ENCODE measurements around the gene C1QTNF1.

Gene C1QTNF1

DNA sequence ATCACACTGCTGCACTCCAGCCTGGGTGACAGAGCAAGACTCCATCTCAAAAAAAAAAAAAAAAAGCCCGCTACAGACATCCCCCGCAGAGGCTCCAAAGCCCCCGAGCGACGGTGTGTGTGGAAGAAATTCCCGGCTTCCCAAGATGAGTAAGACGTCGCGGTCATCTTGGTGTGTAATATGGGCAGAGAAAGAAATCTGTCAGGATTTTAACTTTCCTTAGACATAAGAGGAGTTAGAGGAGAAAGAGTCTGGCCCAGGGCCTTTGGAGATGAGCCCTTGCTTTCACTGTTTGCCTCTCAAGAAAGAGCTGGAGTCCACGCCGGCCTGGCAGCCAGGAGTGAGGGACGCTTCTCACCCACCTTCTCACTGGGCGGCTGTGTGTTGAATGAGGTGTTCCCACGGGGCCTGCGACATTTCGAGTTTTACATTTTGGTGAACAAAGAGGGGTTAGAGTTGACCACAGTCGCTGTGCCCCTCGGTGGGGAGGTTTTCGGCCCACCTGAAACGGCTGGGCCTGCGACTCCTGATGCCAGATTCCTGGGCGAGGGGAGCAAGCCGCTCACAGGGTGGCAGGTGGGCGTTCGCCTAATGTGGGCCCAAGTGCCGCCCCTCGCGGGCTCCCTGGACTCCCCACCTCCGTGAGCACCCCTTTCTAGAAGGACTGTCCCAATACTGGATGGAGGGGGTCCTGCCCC, 17.9 kb downstream of the C1QTNF1 start:
- no peak overlapping the region for H2BK5ac ChIP-seq (ENCODE audit: low read depth, low read length, poor library complexity)
- H3K79me2 ChIP-seq (ENCODE audit: control insufficient read depth, insufficient read depth, low read length, poor library complexity), result no peaks in the 10 kb centered on the region
- H2AFZ ChIP-seq (ENCODE audit: insufficient read depth, low read length, poor library complexity), result no peak overlapping the region
- no peak overlapping the region for H3K14ac ChIP-seq (ENCODE audit: low read length)
- no peak overlapping the region for H3K23ac ChIP-seq (ENCODE audit: low read length)
- no peak overlapping the region for H3K18ac ChIP-seq (ENCODE audit: low read length)
- no peak overlapping the region for H4K8ac ChIP-seq (ENCODE audit: low read depth, low read length)
- DNase-seq, result no peak
- no peaks in the 10 kb centered on the region for H3K4me1 ChIP-seq (ENCODE audit: control insufficient read depth in 1 of 2, insufficient read depth in 2 of 2, low read length in 2 of 2)
- no peak overlapping the region for H3K9ac ChIP-seq (ENCODE audit: low read length)
- no peak overlapping the region for H2BK120ac ChIP-seq (ENCODE audit: insufficient read depth, low read length, poor library complexity)
- H4K12ac ChIP-seq (ENCODE audit: low read depth, low read length), result no peak overlapping the region
- H3K36me3 ChIP-seq (ENCODE audit: control insufficient read depth in 1 of 2, insufficient read depth in 2 of 2, low read length in 2 of 2), result no peaks in the 10 kb centered on the region
- no peaks in the 10 kb centered on the region for H3K79me1 ChIP-seq (ENCODE audit: low read length)
- peaks cover 9% of the 10 kb centered on the region for H3K9me3 ChIP-seq (ENCODE audit: insufficient read depth, low read depth, low read length)
- H3K27ac ChIP-seq (ENCODE audit: low read depth, low read length), result no peak overlapping the region
- no CpG with 5 or more reads among the region's 29 CpGs for WGBS (ENCODE audit: extremely low coverage, insufficient coverage, insufficient read length)
- H3K4ac ChIP-seq (ENCODE audit: low read depth, low read length), result no peak overlapping the region
- no peak overlapping the region for H2AK5ac ChIP-seq (ENCODE audit: low read length)
- no peak overlapping the region for H2BK12ac ChIP-seq (ENCODE audit: low read length)
- no peak overlapping the region for H3K4me3 ChIP-seq (ENCODE audit: low read depth, low read length)
- no peak overlapping the region for H3K4me2 ChIP-seq (ENCODE audit: low read length)
- no peaks in the 10 kb centered on the region for H3K27me3 ChIP-seq (ENCODE audit: insufficient read depth, low read length)
- no peak overlapping the region for H4K91ac ChIP-seq (ENCODE audit: low read depth, low read length)

DNA sequence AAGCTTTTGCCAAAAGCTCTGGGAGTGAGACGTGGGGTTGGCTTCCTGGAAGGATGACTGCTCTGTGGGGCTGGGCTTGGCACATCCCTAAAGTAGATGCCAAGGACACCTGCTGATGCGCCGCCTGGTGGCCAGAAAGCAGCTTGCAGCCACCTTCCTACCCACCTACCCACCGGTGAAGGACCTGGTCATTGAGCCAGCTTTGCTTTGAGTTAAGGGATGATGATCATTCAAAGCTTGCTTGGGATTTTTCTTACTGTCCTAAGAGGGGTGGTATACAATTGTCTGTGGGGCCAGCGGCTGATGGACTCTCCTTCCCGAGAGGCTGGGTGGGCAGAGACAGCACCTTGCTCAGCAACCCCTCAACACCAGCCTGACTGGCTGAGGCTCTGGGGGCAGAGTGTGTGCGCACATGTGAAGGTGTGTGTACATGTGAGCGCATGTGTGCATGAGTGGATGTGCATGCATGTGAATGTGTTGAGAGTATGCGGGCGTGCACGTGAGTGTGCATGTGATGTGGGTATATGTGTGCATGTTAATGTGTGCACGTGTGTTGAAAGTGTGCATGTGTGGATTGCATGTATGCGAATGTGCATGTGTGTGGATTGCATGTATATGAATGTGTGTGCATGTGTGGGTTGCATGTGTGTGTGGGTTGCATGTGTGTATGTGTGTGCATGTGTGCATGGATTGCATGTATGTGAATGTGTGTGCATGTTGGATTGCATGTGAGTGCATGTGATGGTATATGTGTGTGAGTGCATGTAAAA, 18.6 kb downstream of the C1QTNF1 start:
- Histone ChIP-seq H2AFZ (ENCODE audit: insufficient read depth, low read length, poor library complexity) (no peak overlapping the region), H2BK5ac (ENCODE audit: low read depth, low read length, poor library complexity) (no peak overlapping the region)

DNA sequence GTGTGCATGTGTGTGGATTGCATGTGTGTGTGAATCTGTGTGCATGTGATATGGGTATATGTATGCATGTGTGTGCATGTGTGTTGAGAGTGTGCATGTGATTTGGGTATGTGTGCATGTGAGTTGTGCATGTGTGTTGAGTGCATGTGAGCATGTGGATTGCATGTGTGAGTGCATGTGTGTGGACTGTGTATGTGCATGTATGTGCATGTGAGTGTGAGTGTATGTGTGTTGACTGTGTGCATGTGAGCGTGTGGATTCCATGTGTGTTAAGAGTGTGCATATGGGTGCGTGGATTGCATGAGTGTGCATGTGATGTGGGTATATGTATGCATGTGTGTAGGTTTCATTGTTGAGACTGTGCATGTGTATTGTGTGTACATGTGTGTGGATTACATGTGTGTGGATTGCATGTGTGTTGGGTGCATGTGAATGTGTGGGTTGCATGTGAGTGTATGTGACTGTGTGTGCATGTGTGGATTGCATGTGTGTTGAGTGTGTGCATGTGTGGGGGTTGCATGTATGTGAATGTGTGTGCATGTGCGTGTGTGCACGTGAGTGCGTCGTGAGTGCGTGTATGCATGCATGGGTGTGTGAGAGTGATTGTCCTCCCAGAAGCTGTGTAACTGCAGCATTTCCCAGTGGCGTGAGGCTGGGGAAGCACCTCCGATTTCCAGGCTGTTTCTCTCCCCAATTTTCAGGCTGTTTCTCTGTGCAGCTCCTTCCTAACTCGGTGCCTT, 19.4 kb downstream of the C1QTNF1 start:
- no peak overlapping the region for H3K4ac ChIP-seq (ENCODE audit: low read depth, low read length)
- no peak overlapping the region for H3K4me3 ChIP-seq (ENCODE audit: low read depth, low read length)
- H4K8ac ChIP-seq (ENCODE audit: low read depth, low read length), result no peak overlapping the region
- no CpG with 5 or more reads among the region's 10 CpGs for WGBS (ENCODE audit: extremely low coverage, insufficient coverage, insufficient read length)
- H3K4me1 ChIP-seq (ENCODE audit: control insufficient read depth in 1 of 2, insufficient read depth in 2 of 2, low read length in 2 of 2), result no peaks in the 10 kb centered on the region
- H3K18ac ChIP-seq (ENCODE audit: low read length), result no peak overlapping the region
- H3K14ac ChIP-seq (ENCODE audit: low read length), result no peak overlapping the region
- H2BK5ac ChIP-seq (ENCODE audit: low read depth, low read length, poor library complexity), result no peak overlapping the region
- no peaks in the 10 kb centered on the region for H3K79me2 ChIP-seq (ENCODE audit: control insufficient read depth, insufficient read depth, low read length, poor library complexity)
- no peak for DNase-seq
- H3K4me2 ChIP-seq (ENCODE audit: low read length), result no peak overlapping the region
- H3K27ac ChIP-seq (ENCODE audit: low read depth, low read length), result no peak overlapping the region
- no peak overlapping the region for H2AK5ac ChIP-seq (ENCODE audit: low read length)
- no peaks in the 10 kb centered on the region for H3K36me3 ChIP-seq (ENCODE audit: control insufficient read depth in 1 of 2, insufficient read depth in 2 of 2, low read length in 2 of 2)
- no peak overlapping the region for H3K9ac ChIP-seq (ENCODE audit: low read length)
- no peaks in the 10 kb centered on the region for H3K79me1 ChIP-seq (ENCODE audit: low read length)
- no peak overlapping the region for H4K12ac ChIP-seq (ENCODE audit: low read depth, low read length)
- no peak overlapping the region for H2BK120ac ChIP-seq (ENCODE audit: insufficient read depth, low read length, poor library complexity)
- H2AFZ ChIP-seq (ENCODE audit: insufficient read depth, low read length, poor library complexity), result no peak overlapping the region
- H3K23ac ChIP-seq (ENCODE audit: low read length), result peak overlapping the region; percentile 23
- H2BK12ac ChIP-seq (ENCODE audit: low read length), result no peak overlapping the region
- no peaks in the 10 kb centered on the region for H3K27me3 ChIP-seq (ENCODE audit: insufficient read depth, low read length)
- peaks cover 9% of the 10 kb centered on the region for H3K9me3 ChIP-seq (ENCODE audit: insufficient read depth, low read depth, low read length)
- no peak overlapping the region for H4K91ac ChIP-seq (ENCODE audit: low read depth, low read length)

More for the DNA sequence above, 18.6 kb downstream of the C1QTNF1 start:
- Histone ChIP-seq H3K4me3 (ENCODE audit: low read depth, low read length) (no peak overlapping the region), H3K9ac (ENCODE audit: low read length) (no peak overlapping the region), H3K18ac (ENCODE audit: low read length) (no peak overlapping the region), H4K91ac (ENCODE audit: low read depth, low read length) (no peak overlapping the region), H3K9me3 (ENCODE audit: insufficient read depth, low read depth, low read length) (peaks cover 9% of the 10 kb centered on the region), H2BK12ac (ENCODE audit: low read length) (no peak overlapping the region), H4K8ac (ENCODE audit: low read depth, low read length) (no peak overlapping the region), H2BK120ac (ENCODE audit: insufficient read depth, low read length, poor library complexity) (no peak overlapping the region), H3K36me3 (ENCODE audit: control insufficient read depth in 1 of 2, insufficient read depth in 2 of 2, low read length in 2 of 2) (no peaks in the 10 kb centered on the region), H4K12ac (ENCODE audit: low read depth, low read length) (no peak overlapping the region), H3K4me1 (ENCODE audit: control insufficient read depth in 1 of 2, insufficient read depth in 2 of 2, low read length in 2 of 2) (no peaks in the 10 kb centered on the region), H3K27me3 (ENCODE audit: insufficient read depth, low read length) (no peaks in the 10 kb centered on the region), H3K79me1 (ENCODE audit: low read length) (no peaks in the 10 kb centered on the region), H3K4ac (ENCODE audit: low read depth, low read length) (no peak overlapping the region), H3K14ac (ENCODE audit: low read length) (no peak overlapping the region), H2AK5ac (ENCODE audit: low read length) (no peak overlapping the region), H3K27ac (ENCODE audit: low read depth, low read length) (no peak overlapping the region), H3K23ac (ENCODE audit: low read length) (peak overlapping the region; percentile 23), H3K4me2 (ENCODE audit: low read length) (no peak overlapping the region), H3K79me2 (ENCODE audit: control insufficient read depth, insufficient read depth, low read length, poor library complexity) (no peaks in the 10 kb centered on the region)
- DNase-seq, result peak; percentile 35 to 86
- no CpG with 5 or more reads among the region's 13 CpGs for WGBS (ENCODE audit: extremely low coverage, insufficient coverage, insufficient read length)

DNA sequence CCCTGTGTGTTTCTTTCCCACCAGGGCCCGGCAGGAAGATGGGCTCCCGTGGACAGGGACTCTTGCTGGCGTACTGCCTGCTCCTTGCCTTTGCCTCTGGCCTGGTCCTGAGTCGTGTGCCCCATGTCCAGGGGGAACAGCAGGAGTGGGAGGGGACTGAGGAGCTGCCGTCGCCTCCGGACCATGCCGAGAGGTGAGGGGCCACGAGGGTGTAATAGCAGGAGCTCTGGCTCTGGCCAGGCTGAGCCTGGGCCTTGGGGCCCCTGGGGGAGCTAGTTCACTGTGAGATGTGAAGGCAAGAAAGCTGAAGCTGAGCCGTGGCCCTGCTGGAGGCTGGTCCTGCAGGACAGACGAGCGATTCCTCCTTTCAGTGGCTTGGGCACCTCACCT, 20.0 kb downstream of the C1QTNF1 start:
- Histone ChIP-seq H2AFZ (ENCODE audit: insufficient read depth, low read length, poor library complexity) (no peak overlapping the region), H3K36me3 (ENCODE audit: control insufficient read depth in 1 of 2, insufficient read depth in 2 of 2, low read length in 2 of 2) (no peaks in the 10 kb centered on the region), H3K79me2 (ENCODE audit: control insufficient read depth, insufficient read depth, low read length, poor library complexity) (no peaks in the 10 kb centered on the region), H4K8ac (ENCODE audit: low read depth, low read length) (no peak overlapping the region), H2AK5ac (ENCODE audit: low read length) (no peak overlapping the region), H3K27me3 (ENCODE audit: insufficient read depth, low read length) (no peaks in the 10 kb centered on the region), H3K4me3 (ENCODE audit: low read depth, low read length) (no peak overlapping the region), H2BK120ac (ENCODE audit: insufficient read depth, low read length, poor library complexity) (no peak overlapping the region), H4K91ac (ENCODE audit: low read depth, low read length) (no peak overlapping the region), H4K12ac (ENCODE audit: low read depth, low read length) (no peak overlapping the region), H3K9me3 (ENCODE audit: insufficient read depth, low read depth, low read length) (peaks cover 7% of the 10 kb centered on the region), H3K4me1 (ENCODE audit: control insufficient read depth in 1 of 2, insufficient read depth in 2 of 2, low read length in 2 of 2) (no peaks in the 10 kb centered on the region), H3K4me2 (ENCODE audit: low read length) (no peak overlapping the region), H3K14ac (ENCODE audit: low read length) (no peak overlapping the region), H2BK12ac (ENCODE audit: low read length) (no peak overlapping the region), H3K4ac (ENCODE audit: low read depth, low read length) (no peak overlapping the region), H3K23ac (ENCODE audit: low read length) (no peak overlapping the region), H3K79me1 (ENCODE audit: low read length) (no peaks in the 10 kb centered on the region), H2BK5ac (ENCODE audit: low read depth, low read length, poor library complexity) (no peak overlapping the region), H3K18ac (ENCODE audit: low read length) (no peak overlapping the region), H3K9ac (ENCODE audit: low read length) (no peak overlapping the region), H3K27ac (ENCODE audit: low read depth, low read length) (no peak overlapping the region)
- WGBS (ENCODE audit: extremely low coverage, insufficient coverage, insufficient read length), result no CpG with 5 or more reads among the region's 12 CpGs
- DNase-seq, result no peak

Data from trophoblast cell (in vitro differentiated cells and primary cell).